Panc1 (cell line): ENCODE data around the gene C4orf50. TPM values are rescaled to one million over a fixed set of nuclear protein-coding genes. Genes with fewer than 3 reads are reported as not detected.

Experiments
- ATAC-seq: fragments of 200-7000 bp; cut with Tn5 transposase; 2 replicates; pipeline ENCODE4 v1.9.1; 2020; ENCODE audit warnings: mild to moderate bottlenecking, moderate library complexity
- BruUV-seq: library from RNA; stranded (reverse); fragments of 400-500 nt; replicated peaks from 2 replicates; lab custom pipeline; 2021; lab: Mats Ljungman, UMichigan
- CTCF ChIA-PET: fragments of 300-600 bp; sonication (Branson Sonifier 250); formaldehyde crosslinking; loops from one replicate; lab custom pipeline; 2022; ENCODE audit warnings: antibody characterized with exemption; lab: Charles Lee
- POLR2A ChIA-PET: fragments of 300-600 bp; sonication (Branson Sonifier 250); formaldehyde crosslinking; loops from one replicate; lab custom pipeline; 2022; ENCODE audit warnings: antibody characterized with exemption; lab: Charles Lee
- DNase-seq: peaks from one replicate; pipeline ENCODE4 v3.0.0-alpha.2; 2010; ENCODE audit warnings: low read depth, low spot score
- H3K27ac ChIP-seq: 2 replicates; pipeline ENCODE4 v1.5.1; 2011; ENCODE audit warnings: mild to moderate bottlenecking, low read length, inconsistent platforms
- H3K27me3 ChIP-seq: fragments of 200-500 bp; sonication (Bioruptor generic); 2 replicates; pipeline ENCODE4 v1.6.0; 2014; ENCODE audit warnings: low read length, inconsistent platforms; ENCODE audit not compliant: control insufficient read depth, insufficient read depth
- H3K36me3 ChIP-seq: fragments of 200-500 bp; sonication (Bioruptor generic); 2 replicates; pipeline ENCODE4 v1.5.1; 2014; ENCODE audit warnings: inconsistent platforms, mild to moderate bottlenecking, low read length, moderate library complexity; ENCODE audit not compliant: control insufficient read depth, insufficient read depth
- H3K4me1 ChIP-seq: 2 replicates; pipeline ENCODE4 v1.5.1; 2011; ENCODE audit warnings: inconsistent platforms, mild to moderate bottlenecking, low read length, moderate library complexity; ENCODE audit not compliant: control insufficient read depth, insufficient read depth
- H3K4me3 ChIP-seq, 2 experiments: 2 replicates each; pipeline ENCODE4 v1.5.1; 2011 to 2012; ENCODE audit warnings: low read depth in 2 of 2, low read length in 2 of 2, mild to moderate bottlenecking in 2 of 2, inconsistent platforms in 1 of 2, moderate library complexity in 1 of 2
- H3K9me3 ChIP-seq: fragments of 200-500 bp; sonication (Bioruptor generic); 2 replicates; pipeline ENCODE4 v1.5.1; 2014; ENCODE audit warnings: low read depth, mild to moderate bottlenecking, inconsistent platforms, low read length, moderate library complexity; ENCODE audit not compliant: control insufficient read depth, insufficient read depth
- CTCF ChIP-seq: fragments of 450-650 bp; IDR thresholded peaks from 2 replicates; pipeline ENCODE4 v1.5.1; 2017; ENCODE audit warnings: mild to moderate bottlenecking
- POLR2AphosphoS5 ChIP-seq: IDR thresholded peaks from 2 replicates; pipeline ENCODE4 v1.6.1; 2012; ENCODE audit warnings: mild to moderate bottlenecking, low read depth, low read length, moderate library complexity
- SIN3A ChIP-seq: IDR thresholded peaks from 2 replicates; pipeline ENCODE4 v1.6.1; 2012; ENCODE audit warnings: low read depth, mild to moderate bottlenecking, low read length, moderate library complexity, borderline replicate concordance; ENCODE audit not compliant: insufficient read depth
- TCF7L2 ChIP-seq: IDR thresholded peaks from 2 replicates; pipeline ENCODE4 v1.6.1; 2011; ENCODE audit warnings: mild to moderate bottlenecking, low read depth, low read length, inconsistent platforms
- in situ Hi-C: cut with HindIII; loops from 2 replicates; pipeline ENCODE4 v1.10.0; 2016; ENCODE audit warnings: low sequenced_read_pairs, low pct_unique_long_range_greater_than_20kb
- intact Hi-C: fragments of 100-400 bp; cut with micrococcal nuclease; formaldehyde crosslinking; loops from one replicate; pipeline ENCODE4 v1.10.0; 2022; ENCODE audit not compliant: unreplicated experiment
- total RNA-seq: library from RNA; stranded (reverse); gene quantifications from one replicate; pipeline ENCODE4 v1.2.1, GENCODE V29; 2021; ENCODE audit not compliant: unreplicated experiment
- TF ChIP-seq, protein P1 (sequence below), 2 experiments: IDR thresholded peaks; 2 replicates each; pipeline ENCODE4 v1.6.1; 2011 to 2012; ENCODE audit warnings: low read depth in 2 of 2, control low read depth in 1 of 2, low read length in 1 of 2, mild to moderate bottlenecking in 1 of 2, moderate library complexity in 1 of 2; ENCODE audit not compliant: insufficient read depth in 1 of 2

Gene C4orf50
- total RNA-seq, 1 experiment from 2014 or later = under 0.01 TPM

GRCh38 chr4:5925419-5926200 is 92.6 kb downstream of the C4orf50 start:
- no peak for TF ChIP-seq SIN3A
- no peak for TF ChIP-seq POLR2AphosphoS5
- TF ChIP-seq, protein P1, sequence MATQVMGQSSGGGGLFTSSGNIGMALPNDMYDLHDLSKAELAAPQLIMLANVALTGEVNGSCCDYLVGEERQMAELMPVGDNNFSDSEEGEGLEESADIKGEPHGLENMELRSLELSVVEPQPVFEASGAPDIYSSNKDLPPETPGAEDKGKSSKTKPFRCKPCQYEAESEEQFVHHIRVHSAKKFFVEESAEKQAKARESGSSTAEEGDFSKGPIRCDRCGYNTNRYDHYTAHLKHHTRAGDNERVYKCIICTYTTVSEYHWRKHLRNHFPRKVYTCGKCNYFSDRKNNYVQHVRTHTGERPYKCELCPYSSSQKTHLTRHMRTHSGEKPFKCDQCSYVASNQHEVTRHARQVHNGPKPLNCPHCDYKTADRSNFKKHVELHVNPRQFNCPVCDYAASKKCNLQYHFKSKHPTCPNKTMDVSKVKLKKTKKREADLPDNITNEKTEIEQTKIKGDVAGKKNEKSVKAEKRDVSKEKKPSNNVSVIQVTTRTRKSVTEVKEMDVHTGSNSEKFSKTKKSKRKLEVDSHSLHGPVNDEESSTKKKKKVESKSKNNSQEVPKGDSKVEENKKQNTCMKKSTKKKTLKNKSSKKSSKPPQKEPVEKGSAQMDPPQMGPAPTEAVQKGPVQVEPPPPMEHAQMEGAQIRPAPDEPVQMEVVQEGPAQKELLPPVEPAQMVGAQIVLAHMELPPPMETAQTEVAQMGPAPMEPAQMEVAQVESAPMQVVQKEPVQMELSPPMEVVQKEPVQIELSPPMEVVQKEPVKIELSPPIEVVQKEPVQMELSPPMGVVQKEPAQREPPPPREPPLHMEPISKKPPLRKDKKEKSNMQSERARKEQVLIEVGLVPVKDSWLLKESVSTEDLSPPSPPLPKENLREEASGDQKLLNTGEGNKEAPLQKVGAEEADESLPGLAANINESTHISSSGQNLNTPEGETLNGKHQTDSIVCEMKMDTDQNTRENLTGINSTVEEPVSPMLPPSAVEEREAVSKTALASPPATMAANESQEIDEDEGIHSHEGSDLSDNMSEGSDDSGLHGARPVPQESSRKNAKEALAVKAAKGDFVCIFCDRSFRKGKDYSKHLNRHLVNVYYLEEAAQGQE (IDR thresholded peaks at IDR 0.05; ENCODE audit: insufficient read depth in 1 of 2, low read depth in 2 of 2, low read length in 1 of 2) = no peak
- TF ChIP-seq TCF7L2 = no peak
- no peak for TF ChIP-seq CTCF
- Histone ChIP-seq H3K4me1 (no peaks in the 10 kb centered on the region), H3K9me3 (no peaks in the 10 kb centered on the region), H3K27ac (no peak overlapping the region), H3K36me3 (no peaks in the 10 kb centered on the region), H3K4me3 (no peak overlapping the region), H3K27me3 (no peaks in the 10 kb centered on the region)
- no peak for DNase-seq
- in situ Hi-C loops = no loop called here
- CTCF ChIA-PET = no interaction called here
- intact Hi-C loops = no loop called here
- no peak for ATAC-seq
- BruUV-seq = no TSS peak
- POLR2A ChIA-PET = no interaction called here

GRCh38 chr4:5924461-5925125 is 93.6 kb downstream of the C4orf50 start:
- in situ Hi-C loops (no loop called here), intact Hi-C loops (no loop called here)
- no peak overlapping the region for H3K27ac ChIP-seq
- ATAC-seq (no peak), DNase-seq (no peak)
- no peak for TF ChIP-seq SIN3A
- no peak for TF ChIP-seq CTCF
- no peak for TF ChIP-seq TCF7L2
- H3K36me3 ChIP-seq = no peaks in the 10 kb centered on the region
- H3K4me1 ChIP-seq = no peaks in the 10 kb centered on the region
- H3K27me3 ChIP-seq = no peaks in the 10 kb centered on the region
- no TSS peak for BruUV-seq
- H3K4me3 ChIP-seq = no peak overlapping the region
- ChIA-PET CTCF (no interaction called here), POLR2A (no interaction called here)
- no peaks in the 10 kb centered on the region for H3K9me3 ChIP-seq
